ENCODE results near the gene MRPS10. TPM values are rescaled to one million over a fixed set of nuclear protein-coding genes. Genes with fewer than 3 reads are reported as not detected.

The MRPS10 gene
- total RNA-seq, 1 donor from 2014 or later, result 35.7 TPM

- ChIA-PET CTCF (no interaction called here), POLR2A (no interaction called here)
- intact Hi-C loops (cut with micrococcal nuclease), result no loop called here
- H3K4me3 Mint-ChIP-seq, result no peak overlapping the region
- peaks cover 1% of the 10 kb centered on the region for H3K4me1 Mint-ChIP-seq
- ATAC-seq (ENCODE audit: low read depth) (no peak), DNase-seq (no peak)
- no peaks in the 10 kb centered on the region for H3K27me3 Mint-ChIP-seq
- H3K9me3 Mint-ChIP-seq, result no peaks in the 10 kb centered on the region
- no peak for TF ChIP-seq CTCF (IDR thresholded peaks at IDR 0.05)
- H3K27ac Mint-ChIP-seq, result no peak overlapping the region
- H3K36me3 Mint-ChIP-seq (ENCODE audit: low read depth), result peaks cover 6% of the 10 kb centered on the region
Observed at GRCh38 chr6:42190554-42191183, 27.0 kb downstream of the MRPS10 start.

GRCh38 chr6:42188406-42188805 is 29.3 kb downstream of the MRPS10 start:
- H3K27ac Mint-ChIP-seq, result no peak overlapping the region
- H3K9me3 Mint-ChIP-seq, result no peaks in the 10 kb centered on the region
- peaks cover 4% of the 10 kb centered on the region for H3K36me3 Mint-ChIP-seq (ENCODE audit: low read depth)
- TF ChIP-seq CTCF (IDR thresholded peaks at IDR 0.05), result no peak
- DNase-seq (no peak), ATAC-seq (ENCODE audit: low read depth) (no peak)
- no peak overlapping the region for H3K4me3 Mint-ChIP-seq
- no peaks in the 10 kb centered on the region for H3K27me3 Mint-ChIP-seq
- no peaks in the 10 kb centered on the region for H3K4me1 Mint-ChIP-seq
- ChIA-PET POLR2A (interaction anchor here (0.6 kb wide), 2 partner anchors 123 to 401 kb away, joined by 4 read pairs; partner anchors contain the start of gene TOMM6), CTCF (no interaction called here)
- intact Hi-C loops (cut with micrococcal nuclease), result no loop called here

DNA sequence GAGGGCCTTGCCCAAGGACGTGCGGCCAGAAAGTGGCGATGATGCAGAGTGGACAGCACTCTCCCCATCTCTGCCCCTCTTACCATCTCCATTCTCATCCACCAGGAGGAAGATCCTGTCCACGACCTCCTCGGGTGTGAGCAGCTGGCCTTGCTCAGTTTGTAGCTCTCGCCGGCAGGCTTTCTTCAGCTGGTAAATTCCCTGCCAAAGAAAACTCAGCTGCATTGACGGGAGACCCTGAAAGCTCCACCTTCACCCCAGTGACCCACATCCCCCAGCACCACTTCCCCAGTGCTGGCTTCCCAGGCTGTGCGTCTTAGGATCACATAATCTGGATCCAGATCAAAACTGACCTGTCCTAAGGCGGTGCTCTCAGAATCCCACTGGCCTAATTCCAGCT is 32.1 kb downstream of the MRPS10 start:
- intact Hi-C loops (cut with micrococcal nuclease), result no loop called here
- no peak for ATAC-seq (ENCODE audit: low read depth)

GRCh38 chr6:42184475-42184874 is 33.2 kb downstream of the MRPS10 start:
- no peaks in the 10 kb centered on the region for H3K4me1 Mint-ChIP-seq
- H3K4me3 Mint-ChIP-seq, result no peak overlapping the region
- intact Hi-C loops (cut with micrococcal nuclease), result no loop called here
- no peak for TF ChIP-seq CTCF (IDR thresholded peaks at IDR 0.05)
- no peaks in the 10 kb centered on the region for H3K9me3 Mint-ChIP-seq
- DNase-seq (no peak), ATAC-seq (ENCODE audit: low read depth) (no peak)
- no peak overlapping the region for H3K27ac Mint-ChIP-seq
- peaks cover 2% of the 10 kb centered on the region for H3K27me3 Mint-ChIP-seq
- no peaks in the 10 kb centered on the region for H3K36me3 Mint-ChIP-seq (ENCODE audit: low read depth)
- CTCF ChIA-PET, result no interaction called here
- POLR2A ChIA-PET, result no interaction called here

More for the DNA sequence above, 32.1 kb downstream of the MRPS10 start:
- H3K27me3 Mint-ChIP-seq, result peaks cover 2% of the 10 kb centered on the region
- H3K27ac Mint-ChIP-seq, result no peak overlapping the region
- POLR2A ChIA-PET, result no interaction called here
- H3K9me3 Mint-ChIP-seq, result no peaks in the 10 kb centered on the region
- no peak for DNase-seq
- TF ChIP-seq CTCF (IDR thresholded peaks at IDR 0.05), result no peak
- no peak overlapping the region for H3K4me3 Mint-ChIP-seq
- H3K4me1 Mint-ChIP-seq, result no peaks in the 10 kb centered on the region
- CTCF ChIA-PET, result no interaction called here
- peaks cover 2% of the 10 kb centered on the region for H3K36me3 Mint-ChIP-seq (ENCODE audit: low read depth)

- Mint-ChIP-seq H3K36me3 (ENCODE audit: low read depth) (no peaks in the 10 kb centered on the region), H3K27me3 (peaks cover 2% of the 10 kb centered on the region), H3K27ac (no peak overlapping the region), H3K4me3 (no peak overlapping the region), H3K4me1 (peaks cover 5% of the 10 kb centered on the region), H3K9me3 (no peaks in the 10 kb centered on the region)
- intact Hi-C loops (cut with micrococcal nuclease), result no loop called here
- DNase-seq (no peak), ATAC-seq (ENCODE audit: low read depth) (no peak)
- ChIA-PET POLR2A (no interaction called here), CTCF (no interaction called here)
- TF ChIP-seq CTCF (IDR thresholded peaks at IDR 0.05), result no peak
Observed at GRCh38 chr6:42182101-42182500, 35.6 kb downstream of the MRPS10 start.

Measured in activated B cell treated with CpG ODN at 0.5 μM for 24 hours (primary cell).